Non-pigmented ciliary epithelial cell (primary cell): Measurements from ENCODE around the gene NSMCE1.
"Not testable (repeated sequence)": the region's sequence is repeated elsewhere in the genome, so short reads cannot be mapped to it uniquely, and the experiment has no call there.

Experiments
- DNase-seq: peaks from one replicate; pipeline ENCODE4 v3.0.0-alpha.2; 2010; ENCODE audit warnings: low read depth

Gene NSMCE1

DNA sequence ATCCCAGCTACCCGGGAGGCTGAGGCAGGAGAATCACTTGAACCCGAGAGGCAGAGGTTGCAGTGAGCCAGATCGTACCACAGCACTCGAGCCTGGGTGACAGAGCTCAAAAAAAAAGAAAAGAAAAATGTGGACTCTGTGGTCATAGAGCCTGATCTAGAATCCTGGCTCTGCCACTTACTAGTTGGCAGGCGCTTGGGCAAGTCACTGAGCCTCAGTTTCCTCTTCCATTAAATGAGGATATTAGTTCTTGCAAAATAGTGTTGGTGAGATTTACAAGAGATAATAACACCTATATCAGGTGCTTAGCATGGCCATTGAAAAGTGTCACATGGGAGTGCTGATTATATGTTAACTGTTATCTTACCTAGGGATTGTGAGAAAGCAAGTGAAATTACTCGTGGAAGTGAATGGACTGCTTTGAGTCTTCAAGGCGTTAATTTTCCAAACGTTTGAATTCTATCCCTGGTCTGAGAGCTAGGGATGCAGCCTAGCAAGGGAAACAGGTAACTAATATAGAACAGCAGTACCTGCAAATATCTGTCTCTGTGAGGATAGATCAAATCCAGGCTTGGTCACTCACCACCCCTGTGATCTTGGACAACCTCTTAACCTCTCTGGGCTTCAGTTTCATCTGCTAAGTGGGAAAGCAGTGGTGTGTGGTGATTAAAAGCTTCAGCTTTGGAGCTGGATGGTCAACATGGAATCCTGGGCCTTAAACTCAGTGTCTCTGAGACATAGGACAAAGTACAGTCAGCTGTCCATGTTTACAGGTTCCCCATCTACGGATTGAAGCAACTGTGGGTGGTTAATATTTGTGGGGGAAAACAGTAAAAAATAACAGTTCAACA, 953 bp upstream of the NSMCE1 start:
- no peak for DNase-seq

DNA sequence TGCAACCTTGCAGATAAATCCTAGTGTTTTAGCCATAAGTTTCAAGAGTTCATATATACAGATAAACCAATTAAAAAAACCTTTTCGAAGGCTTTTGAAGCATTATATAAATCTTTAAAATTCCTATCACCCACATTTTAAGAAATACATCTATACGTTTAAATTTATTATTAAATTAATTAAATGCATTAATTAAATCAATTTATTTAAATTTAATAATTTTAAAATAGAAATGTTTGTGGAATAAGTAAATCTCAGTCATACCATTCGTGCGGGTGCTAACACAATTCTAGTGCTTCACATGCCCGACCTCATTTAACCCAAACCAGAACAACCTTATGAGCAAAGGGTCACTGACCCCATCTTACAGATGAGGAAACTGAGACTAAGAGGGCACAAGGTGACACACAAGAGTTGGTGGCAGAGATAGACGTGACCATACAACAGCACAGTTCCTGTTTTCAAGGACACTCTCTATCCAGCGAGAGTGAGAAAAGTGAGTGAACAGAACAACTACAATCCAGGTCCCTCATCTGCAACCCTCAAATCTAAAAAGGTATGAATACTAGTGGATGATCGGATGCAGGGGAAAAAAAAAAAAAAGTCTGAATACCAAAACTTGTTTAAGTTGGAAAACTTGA, 1.4 kb downstream of the NSMCE1 start:
- DNase-seq: no peak

DNA sequence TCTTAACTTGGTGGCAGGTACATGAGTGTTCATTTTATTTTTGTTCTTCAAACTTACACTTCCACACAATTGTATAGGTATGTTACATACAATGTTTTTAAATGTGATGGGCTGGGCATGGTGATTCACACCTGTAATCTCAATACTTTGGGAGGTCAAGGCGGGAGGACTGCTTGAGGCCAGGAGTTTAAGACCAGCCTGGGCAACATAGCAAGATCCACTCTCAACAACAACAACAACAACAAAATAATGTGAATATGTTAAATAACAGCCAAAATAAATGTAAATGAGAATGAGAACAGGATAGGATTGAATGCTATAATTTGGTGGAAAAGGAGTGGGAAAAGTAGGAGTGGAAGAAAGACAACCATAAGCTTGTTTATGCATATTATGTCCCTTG, 2.6 kb downstream of the NSMCE1 start:
- DNase-seq: no peak

- no peak for DNase-seq
These were observed 4.4 kb downstream of the NSMCE1 start for GRCh38 chr16:27264151-27264550.

DNA sequence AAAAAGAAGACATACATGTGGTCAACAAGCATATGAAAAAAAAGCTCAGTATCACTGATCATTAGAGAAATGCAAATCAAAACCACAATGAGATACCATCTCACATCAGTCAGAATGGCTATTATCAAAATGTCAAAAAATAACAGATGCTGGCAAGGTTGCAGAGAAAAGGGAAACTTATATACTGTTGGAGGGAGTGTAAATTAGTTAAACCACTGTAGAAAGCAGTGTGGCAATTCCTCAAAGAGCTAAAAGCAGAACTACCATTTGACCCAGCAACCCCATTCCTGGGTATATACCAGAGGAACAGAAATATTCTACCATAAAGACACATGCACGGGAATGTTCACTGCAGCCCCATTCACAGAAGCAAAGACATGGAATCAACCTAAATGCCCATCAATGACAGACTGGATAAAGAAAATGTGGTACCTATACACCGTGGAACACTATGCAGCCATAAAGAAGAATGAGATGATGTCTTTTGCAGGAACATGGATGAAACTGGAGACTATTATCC, 5.6 kb downstream of the NSMCE1 start:
- not testable (repeated sequence) for DNase-seq

- no peak for DNase-seq
These were observed 8.9 kb downstream of the NSMCE1 start for GRCh38 chr16:27259710-27260109.

DNA sequence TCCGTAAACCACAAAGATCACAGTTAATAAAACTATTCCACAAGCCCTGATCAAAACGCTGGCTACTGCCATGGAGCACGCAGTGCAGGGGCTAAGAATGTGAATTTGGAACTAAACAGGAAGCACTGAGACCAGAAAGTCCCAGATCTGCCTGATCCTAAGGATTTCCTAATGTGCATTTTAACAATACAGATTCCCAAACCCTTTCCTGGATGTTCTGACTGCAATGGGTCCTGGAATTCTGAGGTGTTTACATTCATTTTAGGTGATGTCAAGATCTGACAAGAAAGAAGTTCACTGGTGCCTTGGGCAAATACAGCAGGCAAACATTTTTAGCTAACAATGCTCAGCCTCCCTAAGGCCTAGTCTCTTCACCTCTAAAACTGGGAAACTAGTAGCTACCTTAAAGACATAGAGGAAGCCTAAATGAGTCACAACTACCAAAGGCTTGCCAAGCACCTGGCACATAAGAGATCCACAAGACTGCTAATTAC, 10.3 kb downstream of the NSMCE1 start:
- DNase-seq: no peak

GRCh38 chr16:27257271-27257670, 11.3 kb downstream of the NSMCE1 start:
- DNase-seq: no peak

- no peak for DNase-seq
These were observed 11.7 kb downstream of the NSMCE1 start for GRCh38 chr16:27256861-27257260.

DNA sequence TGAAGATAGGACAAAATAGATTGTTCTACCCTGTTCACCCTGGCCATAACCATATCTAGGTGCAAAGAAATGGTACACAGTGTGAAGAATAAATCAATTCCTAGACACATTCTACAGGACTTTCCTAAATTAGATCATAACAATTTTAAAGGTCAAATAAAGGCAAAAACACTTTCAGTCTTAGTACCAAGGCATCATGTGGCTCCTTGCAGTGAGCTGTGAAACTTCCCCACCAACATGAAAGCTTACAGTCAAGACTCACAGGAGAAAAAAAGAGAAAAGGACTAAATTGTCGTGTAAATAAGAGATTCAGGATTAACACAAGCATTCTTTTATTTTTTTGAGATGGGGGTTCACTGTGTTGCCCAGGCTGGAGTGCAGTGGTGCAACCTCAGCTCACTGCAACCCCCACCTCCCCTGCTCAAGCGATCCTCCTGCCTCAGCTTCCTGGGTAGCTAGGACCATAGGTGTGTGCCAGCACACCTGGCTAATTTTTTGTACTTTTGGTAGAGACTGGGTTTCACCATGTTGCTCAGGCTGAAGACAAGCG, 14.2 kb downstream of the NSMCE1 start:
- no peak for DNase-seq

DNA sequence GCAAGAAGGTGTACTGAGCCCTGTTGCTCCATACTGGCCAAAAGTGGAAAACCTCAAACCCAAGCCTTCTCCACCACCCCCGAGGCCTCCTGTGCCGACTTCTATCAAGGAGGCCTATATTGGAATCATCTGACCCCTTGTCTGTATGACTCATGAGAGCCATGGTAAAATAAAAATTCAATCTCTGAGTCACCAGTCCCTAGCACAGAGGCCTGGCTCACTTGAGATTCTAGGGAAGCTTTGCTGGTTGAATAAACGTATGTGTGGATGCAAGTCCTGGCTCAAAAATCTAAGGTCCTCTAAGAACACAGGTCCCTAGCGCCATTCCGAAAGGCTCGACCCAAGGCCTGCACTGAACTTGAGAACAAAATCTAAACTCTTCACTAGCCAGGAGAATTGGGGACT, 15.0 kb downstream of the NSMCE1 start:
- DNase-seq: peak; percentile 67

DNA sequence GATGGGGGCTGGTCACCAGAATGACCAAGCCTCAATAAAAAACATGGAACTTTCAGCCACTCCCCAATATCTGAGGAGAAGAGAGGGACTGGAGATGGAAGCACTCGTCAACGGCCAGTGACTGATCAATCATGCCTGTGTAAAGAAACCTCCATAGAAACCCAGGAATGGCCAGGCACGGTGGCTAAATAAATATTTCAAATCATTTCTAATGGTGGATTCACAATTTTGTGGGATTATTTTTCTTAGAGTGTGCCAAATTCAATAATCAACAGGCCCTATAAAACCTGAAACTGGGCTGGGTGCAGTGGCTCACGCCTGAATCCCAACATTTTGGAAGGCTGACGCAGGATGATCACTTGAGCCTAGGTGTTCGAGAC, 16.4 kb downstream of the NSMCE1 start:
- no peak for DNase-seq

GRCh38 chr16:27251541-27252205, 16.9 kb downstream of the NSMCE1 start:
- DNase-seq: no peak

GRCh38 chr16:27248886-27249285, 19.7 kb downstream of the NSMCE1 start:
- DNase-seq: not testable (repeated sequence)

DNA sequence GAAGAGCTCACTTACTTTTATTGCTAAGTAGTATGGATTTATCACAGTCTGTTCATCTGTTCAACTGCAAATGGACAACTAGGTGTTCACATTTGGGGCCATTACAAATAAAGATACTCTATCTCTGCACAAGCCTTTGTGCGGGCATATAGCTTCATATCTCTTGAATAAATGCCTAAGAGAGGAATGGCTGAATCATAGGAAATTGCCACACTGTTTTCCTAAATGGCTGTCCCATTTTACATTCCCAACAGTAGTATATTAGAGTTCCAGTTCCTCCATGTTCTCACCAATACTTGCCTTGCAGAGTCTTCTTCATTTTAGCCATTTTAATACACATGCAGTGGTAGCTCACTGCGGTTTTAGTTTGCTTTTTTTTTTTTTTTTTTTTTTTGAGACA, 20.5 kb downstream of the NSMCE1 start:
- DNase-seq: no peak

DNA sequence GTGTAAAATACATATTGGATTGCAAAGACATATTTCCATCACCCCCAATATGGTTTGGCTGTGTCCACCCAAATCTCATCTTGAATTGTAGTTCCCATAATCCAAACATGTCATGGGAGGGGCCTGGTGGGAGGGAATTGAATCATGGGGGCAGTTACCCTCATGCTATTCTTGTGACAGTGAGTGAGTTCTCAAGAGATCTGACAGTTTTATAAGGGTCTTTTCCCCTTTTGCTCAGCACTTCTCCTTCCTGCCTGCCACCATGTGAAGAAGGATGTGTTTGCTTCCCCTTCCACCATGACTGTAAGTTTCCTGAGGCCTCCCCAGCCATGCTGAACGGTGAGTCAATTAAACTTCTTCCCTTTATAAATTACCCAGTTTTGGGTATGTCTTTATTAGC, 21.5 kb downstream of the NSMCE1 start:
- DNase-seq: not testable (repeated sequence)

DNA sequence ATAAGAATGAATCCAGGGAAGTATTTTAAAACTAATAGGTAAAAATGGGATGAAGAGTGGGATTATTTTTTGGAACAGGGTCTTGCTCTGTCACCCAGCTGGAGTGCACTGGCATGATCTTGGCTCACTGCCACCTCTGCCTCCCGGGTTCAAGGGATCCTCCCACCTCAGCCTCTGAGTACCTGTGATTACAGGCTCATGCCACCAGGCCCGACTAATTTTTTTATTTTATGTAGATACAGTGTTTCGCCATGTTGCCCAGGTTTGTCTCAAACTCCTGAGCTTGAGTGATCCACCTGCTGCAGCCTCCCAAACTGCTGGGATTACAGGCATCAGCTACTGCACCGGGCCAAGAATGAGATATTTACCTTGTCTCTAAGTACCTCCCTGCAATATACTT, 22.1 kb downstream of the NSMCE1 start:
- no peak for DNase-seq

DNA sequence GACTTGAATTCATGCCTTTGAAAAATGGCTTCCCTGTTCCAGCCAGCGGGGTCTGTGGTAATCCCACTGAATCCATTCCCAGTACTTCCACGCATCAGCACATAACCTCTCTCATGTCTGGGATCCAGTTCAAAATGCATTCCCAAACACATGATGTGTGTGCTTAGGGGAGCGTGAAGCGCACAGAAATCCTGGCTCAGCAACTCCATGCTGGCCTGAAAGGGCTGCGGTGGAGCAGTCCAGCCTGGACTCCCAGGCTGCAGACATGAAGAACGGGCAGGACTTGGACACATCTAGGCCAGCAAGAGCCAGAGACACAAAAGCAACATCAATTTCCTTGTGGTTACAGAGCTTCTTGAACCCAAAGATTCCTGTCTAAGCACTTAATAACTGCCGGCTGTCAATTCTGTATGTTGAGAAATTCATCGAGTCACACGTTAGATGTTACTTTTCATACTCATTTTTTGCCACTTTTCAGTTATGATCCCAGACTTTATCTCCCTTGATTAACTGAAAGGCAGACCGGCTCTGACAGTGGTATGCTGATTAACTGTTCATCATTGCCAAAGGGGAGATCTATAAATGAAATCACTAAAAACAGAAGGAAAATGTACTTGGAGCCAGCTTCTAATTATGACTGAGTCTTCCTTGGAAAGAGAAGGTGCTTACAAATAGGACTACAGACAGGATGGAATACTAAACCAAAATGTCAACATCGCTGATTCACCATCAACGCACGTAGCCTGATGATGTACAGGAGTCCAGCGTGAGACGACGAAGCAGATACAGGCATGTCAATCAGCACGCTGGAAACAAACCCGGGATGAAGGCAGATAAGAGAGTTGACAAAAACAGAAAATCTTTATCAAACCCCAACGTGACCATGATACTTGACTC, 23.0 kb downstream of the NSMCE1 start:
- DNase-seq: peak; percentile 76

DNA sequence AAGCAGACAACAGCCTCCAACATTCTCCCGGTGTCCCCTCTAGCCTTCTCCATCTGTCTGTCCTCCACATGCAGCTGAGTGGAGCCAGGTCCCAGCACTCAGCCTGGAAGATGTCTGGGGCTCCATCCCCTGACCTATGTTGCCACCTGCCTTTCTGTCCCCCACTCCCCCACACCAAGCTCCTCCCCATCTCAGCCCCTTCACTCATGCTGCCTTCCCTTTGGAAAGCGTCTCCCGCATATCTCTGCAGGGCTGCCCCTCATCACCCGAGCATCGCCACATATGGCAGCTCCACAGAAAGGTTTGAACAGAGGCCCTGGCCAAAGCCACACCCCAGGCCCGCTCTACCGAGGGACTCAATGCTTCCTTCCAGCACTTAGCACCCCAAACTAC, 24.2 kb downstream of the NSMCE1 start:
- DNase-seq: no peak

DNA sequence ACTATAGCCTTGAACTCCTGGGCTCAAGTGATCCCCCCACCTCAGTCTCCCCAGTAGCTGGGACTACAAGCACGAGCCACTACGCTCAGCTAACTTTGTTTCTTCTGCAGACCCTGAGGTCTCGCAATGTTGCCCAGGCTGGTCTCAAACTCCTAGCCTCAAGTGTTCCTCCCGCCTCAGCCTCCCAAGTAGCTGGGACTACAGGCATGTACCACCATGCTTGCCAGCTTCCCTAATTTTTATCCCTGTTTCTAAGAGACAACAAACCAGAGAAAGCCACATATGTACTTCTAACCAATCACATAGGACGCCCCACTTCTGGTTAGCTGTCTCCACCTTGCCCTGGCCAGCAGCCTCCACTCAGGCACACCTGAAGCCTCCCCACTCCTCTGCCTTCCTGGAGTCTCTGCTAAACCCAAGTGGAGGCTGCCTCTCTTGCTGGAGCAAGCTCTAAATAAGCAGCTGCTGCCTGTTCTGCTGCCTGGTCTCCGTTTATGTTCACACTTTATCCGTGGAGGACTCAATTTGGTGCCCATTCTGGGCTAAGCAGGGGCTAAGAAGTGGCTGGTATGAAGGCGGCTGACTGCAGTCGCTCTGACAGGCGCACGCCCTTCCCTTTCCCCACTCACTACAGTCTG, 24.7 kb downstream of the NSMCE1 start:
- no peak for DNase-seq
